Activated CD4-positive, alpha-beta T cell treated with anti-CD3 and anti-CD28 coated beads for 1 hour (primary cell): ENCODE data around the gene EVPL.
"Not testable (repeated sequence)": the region's sequence is repeated elsewhere in the genome, so short reads cannot be mapped to it uniquely, and the experiment has no call there.

Experiments
- DNase-seq: peaks from one replicate; pipeline ENCODE4 v3.0.0-alpha.2; 2020

The EVPL gene

GRCh38 chr17:75996665-75997590 lies 30.2 kb downstream of the EVPL start:
- no peak for DNase-seq

GRCh38 chr17:75995385-75995925 lies 31.7 kb downstream of the EVPL start:
- DNase-seq: no peak

GRCh38 chr17:75994802-75995370 lies 32.2 kb downstream of the EVPL start:
- DNase-seq: no peak

- no peak for DNase-seq
Observed at GRCh38 chr17:75991396-75991795, 35.7 kb downstream of the EVPL start.

GRCh38 chr17:75987041-75987440 lies 40.1 kb downstream of the EVPL start:
- DNase-seq: no peak

GRCh38 chr17:75985986-75986385 lies 41.1 kb downstream of the EVPL start:
- no peak for DNase-seq

- DNase-seq: no peak
Observed at GRCh38 chr17:75983501-75984181, 43.5 kb downstream of the EVPL start.

GRCh38 chr17:75981019-75981615 lies 46.0 kb downstream of the EVPL start:
- DNase-seq: no peak

GRCh38 chr17:75980188-75981018 lies 46.7 kb downstream of the EVPL start:
- DNase-seq: no peak

- DNase-seq: no peak
Observed at GRCh38 chr17:75979705-75980187, 47.4 kb downstream of the EVPL start.

GRCh38 chr17:75978938-75979704 lies 48.0 kb downstream of the EVPL start, which contains the start of the genes ACOX1 and TEN1:
Gene ACOX1, minus strand, starts transcription at chr17:75979166. Its CDS starts 93 bp downstream, at chr17:75979073.
Gene TEN1, plus strand, starts transcription at chr17:75979240. Its CDS starts 6,953 bp downstream, at chr17:75986193.
- peak; percentile 90 for DNase-seq

GRCh38 chr17:75976175-75976848 lies 50.8 kb downstream of the EVPL start:
- no peak for DNase-seq

- no peak for DNase-seq
Observed at GRCh38 chr17:75975757-75976174, 51.3 kb downstream of the EVPL start.

GRCh38 chr17:75975187-75975586 lies 51.9 kb downstream of the EVPL start:
- not testable (repeated sequence) for DNase-seq

- no peak for DNase-seq
Observed at GRCh38 chr17:75970626-75971025, 56.5 kb downstream of the EVPL start.

GRCh38 chr17:75970011-75970523 lies 57.0 kb downstream of the EVPL start:
- DNase-seq: no peak

- not testable (repeated sequence) for DNase-seq
Observed at GRCh38 chr17:75969044-75969443, 58.1 kb downstream of the EVPL start.

GRCh38 chr17:75965468-75965867 lies 61.6 kb downstream of the EVPL start:
- no peak for DNase-seq

GRCh38 chr17:75959839-75960511 lies 67.1 kb downstream of the EVPL start:
- no peak for DNase-seq
